NCI-H187 treated with DMSO at 0.1 percent for 48 hours (cell line): ENCODE results near the gene EXOSC3.
"Not testable (repeated sequence)": the region's sequence is repeated elsewhere in the genome, so short reads cannot be mapped to it uniquely, and the experiment has no call there.

Experiments
- DNase-seq: peaks from one replicate; lab custom pipeline; 2025; lab: John Stamatoyannopoulos, UW

EXOSC3 gene

DNA sequence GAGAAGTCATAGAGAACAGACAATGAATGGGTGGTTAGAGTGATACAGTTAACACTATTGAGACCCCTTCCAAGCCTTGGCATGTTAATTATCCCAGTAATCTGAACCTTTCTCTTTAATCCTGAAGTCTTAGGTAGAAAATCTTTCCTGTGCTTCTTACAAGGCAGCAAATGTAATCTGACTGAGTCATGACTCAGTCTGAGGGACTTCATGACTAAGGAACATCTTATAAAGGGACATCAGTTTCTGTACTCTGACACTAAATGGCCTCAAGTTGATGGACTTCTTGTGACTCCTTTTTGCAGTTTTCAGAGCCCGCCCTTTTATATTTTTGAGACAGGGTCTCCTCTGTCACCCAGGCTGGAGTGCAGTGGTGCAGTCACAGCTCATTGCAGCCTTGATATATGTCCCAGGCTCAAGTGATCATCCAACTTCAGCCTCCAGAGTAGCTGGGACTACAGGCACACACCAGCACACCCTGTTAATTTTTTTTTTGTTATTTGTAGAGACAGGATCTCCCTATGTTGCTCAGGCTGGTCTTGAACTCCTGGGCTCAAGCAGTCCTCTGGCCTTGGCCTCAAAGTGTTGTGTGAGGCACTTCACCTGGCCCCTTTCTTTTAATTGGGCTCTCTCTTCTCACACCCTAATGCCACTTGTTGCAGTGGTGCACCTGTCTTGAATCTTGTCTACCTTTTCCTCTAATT, 9.5 kb downstream of the EXOSC3 start:
- DNase-seq = no peak

DNA sequence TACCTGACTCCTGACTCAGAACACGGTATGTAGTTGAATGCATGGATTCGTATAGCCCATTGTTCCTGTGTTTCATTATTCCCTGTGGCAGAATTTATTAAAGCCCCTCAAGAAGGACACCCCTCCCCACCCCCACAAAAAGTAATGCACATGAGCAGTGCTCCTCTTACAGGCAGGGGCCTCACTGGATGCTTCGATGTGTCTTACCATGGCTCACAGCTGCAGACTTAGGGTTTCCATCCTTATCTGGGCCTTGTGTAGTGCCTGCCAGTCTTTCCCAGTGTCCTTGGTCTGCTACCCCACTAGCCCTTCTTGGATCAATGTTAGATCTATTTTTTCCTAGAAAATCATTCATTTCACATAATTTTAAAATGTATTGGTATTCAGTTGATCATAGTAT, 14.9 kb downstream of the EXOSC3 start:
- DNase-seq = no peak

GRCh38 chr9:37769306-37769705, 15.6 kb downstream of the EXOSC3 start:
- no peak for DNase-seq

- not testable (repeated sequence) for DNase-seq
Observed at GRCh38 chr9:37765263-37765662, 19.6 kb downstream of the EXOSC3 start.

GRCh38 chr9:37761511-37761910, 23.4 kb downstream of the EXOSC3 start:
- DNase-seq = no peak

DNA sequence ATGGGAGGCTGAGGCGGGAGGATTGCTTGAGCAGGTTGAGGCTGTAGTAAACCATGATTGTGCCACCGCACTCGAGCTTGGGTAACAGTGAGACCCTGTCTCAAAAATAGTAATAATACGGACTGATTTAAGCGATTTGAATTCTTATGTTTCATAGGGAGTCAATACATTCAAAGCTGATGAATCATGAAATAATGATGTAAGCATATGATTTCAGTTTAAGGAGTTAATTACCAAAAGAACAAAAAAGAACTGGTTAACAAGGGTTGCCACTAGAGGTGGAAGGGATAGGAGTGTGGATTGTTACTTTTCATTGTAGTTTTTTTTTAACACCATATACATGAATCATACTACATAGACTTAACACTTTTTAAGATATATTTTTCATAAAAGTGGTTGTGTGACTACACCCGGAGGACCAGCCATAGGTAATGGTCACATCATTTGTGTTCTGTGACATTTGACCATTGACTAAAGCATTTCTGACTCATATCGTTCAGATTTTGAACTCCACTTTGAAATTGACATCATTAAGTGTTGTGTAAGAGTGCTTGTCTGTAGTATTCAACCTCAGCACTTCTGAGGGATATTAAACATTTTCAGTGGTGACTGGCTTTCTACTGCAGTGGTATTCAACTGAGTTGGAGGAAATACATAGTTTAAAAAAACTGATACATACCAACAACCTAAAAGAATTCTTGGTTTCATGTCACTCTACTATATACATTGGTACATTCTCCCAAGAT, 24.3 kb downstream of the EXOSC3 start:
- no peak for DNase-seq

GRCh38 chr9:37758747-37759146, 26.1 kb downstream of the EXOSC3 start:
- DNase-seq = no peak

DNA sequence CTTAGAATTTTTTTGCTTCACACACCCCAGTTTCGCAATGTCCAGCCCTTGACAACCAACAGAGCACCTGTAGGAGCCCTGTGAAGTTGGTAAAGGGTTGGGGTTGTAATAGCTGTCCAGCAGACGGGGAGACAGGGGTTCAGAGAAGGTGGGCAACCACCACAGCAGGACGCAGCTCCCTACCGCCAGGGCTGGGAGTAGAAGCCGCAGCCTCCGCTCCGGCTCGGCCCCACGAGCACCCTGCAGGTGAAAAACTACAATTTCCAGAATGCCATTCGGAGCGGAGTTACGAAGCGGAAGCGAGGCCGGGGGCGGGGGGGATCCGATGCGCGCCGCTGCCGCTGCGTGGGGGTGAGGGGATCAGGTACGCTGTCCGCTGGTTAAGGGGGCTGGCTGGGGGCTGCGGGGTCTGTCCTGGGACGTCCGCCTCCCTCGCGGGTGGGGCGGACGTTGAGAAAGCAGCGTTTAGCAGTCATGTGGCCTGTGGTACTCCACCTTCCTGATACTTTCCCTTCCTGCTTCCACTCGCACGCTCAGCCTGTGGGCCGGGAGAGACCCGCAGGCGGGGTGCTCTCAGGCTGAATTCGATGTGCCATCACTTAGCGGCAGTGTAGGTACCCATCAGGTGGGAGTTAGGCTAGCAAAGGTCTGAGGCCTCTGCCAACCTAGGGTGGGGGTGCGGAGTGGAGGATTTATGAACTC, 31.2 kb downstream of the EXOSC3 start, which contains the start of gene TRMT10B:
TRMT10B (plus strand) TSS at position 317 of the 702 bp plus-strand sequence. CDS start 8,127 bp downstream, outside the sequence.
- no peak for DNase-seq

- DNase-seq = no peak
Observed at GRCh38 chr9:37752642-37753488, 32.0 kb downstream of the EXOSC3 start.

DNA sequence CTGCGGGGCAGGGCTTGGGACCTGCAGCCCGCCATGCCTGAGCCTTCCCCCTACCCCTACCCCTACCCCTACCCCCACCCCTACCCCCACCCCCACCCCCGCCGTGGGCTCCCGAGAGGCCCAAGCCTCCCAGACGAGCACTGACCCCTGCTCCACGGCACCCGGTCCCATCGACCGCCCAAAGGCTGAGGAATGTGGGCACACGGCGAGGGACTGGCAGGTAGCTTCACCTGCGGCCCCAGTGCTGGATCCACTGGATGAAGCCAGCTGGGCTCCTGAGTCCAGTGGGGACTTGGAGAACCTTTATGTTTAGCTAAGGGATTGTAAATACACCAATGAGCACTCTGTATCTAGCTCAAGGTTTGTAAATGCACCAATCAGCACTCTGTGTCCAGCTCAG, 32.8 kb downstream of the EXOSC3 start:
- DNase-seq = not testable (repeated sequence)

GRCh38 chr9:37751704-37752103, 33.2 kb downstream of the EXOSC3 start:
- DNase-seq = not testable (repeated sequence)

DNA sequence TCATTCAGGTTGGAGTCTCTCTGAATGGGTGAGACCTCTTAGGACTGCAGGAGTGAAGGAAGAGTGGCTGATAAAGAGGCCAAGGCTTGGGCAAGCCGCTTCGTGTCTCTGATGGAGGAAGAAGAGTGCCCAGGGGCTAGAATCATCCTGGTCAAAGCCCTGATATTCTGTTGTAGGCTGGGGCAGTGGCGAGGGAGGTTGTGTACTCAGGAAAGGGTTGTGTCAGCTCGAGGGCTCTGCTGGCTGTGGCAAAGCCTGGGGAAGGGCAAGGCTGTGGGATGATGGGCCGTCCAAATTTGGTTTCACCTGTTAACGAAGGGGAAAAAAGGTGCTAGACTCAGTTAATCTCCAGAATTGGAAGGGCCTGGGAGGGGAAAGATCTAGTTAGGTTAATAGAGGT, 33.7 kb downstream of the EXOSC3 start:
- DNase-seq = no peak

DNA sequence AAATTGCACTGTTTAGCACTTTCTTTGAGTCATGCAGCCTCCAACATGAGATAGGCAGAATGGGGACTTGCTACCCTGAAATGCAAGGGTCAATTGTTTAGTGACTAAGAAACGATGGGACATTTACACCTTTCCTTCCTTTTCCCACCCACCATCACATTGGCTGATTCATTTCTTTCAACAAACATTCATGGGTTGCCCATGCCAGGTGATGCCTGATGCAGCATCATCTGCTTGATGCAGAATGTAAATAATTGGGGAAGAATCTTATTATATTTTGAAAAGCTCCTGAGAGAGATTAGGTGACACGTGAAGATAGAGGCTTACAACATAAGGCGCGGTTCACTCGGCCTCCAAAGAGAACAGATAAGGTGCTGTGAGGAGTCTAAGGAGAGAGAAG, 35.7 kb downstream of the EXOSC3 start:
- DNase-seq = no peak

GRCh38 chr9:37747271-37747753, 37.6 kb downstream of the EXOSC3 start:
- DNase-seq = no peak

- no peak for DNase-seq
Observed at GRCh38 chr9:37746448-37747270, 38.2 kb downstream of the EXOSC3 start.

GRCh38 chr9:37745970-37746369, 38.9 kb downstream of the EXOSC3 start:
- no peak for DNase-seq

- DNase-seq = no peak
Observed at GRCh38 chr9:37740631-37741328, 44.1 kb downstream of the EXOSC3 start.

DNA sequence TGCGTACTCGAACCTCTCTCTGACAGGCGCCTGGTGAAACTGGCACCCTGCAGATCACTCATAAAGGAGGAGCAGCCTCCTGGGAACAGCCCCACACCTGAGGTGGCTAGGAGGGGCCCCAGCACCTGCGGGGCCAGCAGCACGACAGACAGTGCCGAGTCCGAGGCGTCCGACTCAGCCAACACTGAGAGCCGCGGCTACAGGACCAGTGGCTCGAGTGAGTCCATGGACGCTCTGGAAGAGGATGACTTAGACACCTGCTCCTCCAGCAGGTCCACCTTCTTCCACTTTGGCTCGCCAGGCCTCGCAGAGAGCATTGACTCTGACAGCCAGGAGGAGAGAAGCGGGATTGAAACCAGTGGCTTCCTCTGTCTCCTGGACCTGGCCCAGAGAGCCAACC, 44.7 kb downstream of the EXOSC3 start:
- DNase-seq = no peak

- DNase-seq = no peak
Observed at GRCh38 chr9:37739222-37739621, 45.6 kb downstream of the EXOSC3 start.

DNA sequence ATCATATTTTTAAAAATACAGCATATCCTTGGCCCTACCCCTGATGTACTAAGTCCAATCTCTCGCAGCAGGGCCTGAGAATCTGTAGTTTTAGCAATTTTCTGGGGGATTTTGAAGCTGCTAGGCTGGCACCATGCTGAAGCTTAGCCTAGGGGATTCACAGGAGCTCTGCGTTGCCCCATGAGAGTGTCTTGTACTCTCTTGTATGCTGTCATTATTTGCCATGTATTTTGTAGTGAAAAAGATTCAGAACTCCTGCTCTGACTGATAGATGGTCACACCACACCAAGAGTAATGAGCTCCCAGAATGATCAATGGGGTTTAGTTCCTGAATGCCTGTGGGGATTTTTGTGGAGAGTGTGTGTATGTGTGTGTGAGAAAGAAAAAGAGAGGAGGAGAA, 51.9 kb downstream of the EXOSC3 start:
- DNase-seq = no peak
